ENCODE measurements around the gene SESN1.
"Not testable (repeated sequence)": the region's sequence is repeated elsewhere in the genome, so short reads cannot be mapped to it uniquely, and the experiment has no call there.

DNA sequence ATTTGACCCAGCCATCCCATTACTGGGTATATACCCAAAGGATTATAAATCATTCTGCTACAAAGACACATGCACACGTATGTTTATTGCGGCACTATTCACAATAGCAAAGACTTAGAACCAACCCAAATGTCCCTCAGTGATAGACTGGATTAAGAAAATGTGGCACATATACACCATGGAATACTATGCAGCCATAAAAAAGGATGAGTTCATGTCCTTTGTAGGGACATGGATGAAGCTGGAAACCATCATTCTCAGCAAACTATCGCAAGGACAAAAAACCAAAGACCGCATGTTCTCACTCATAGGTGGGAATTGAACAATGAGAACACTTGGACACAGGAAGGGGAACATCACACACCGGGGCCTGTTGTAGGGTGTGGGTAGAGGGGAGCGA lies 41.4 kb upstream of the SESN1 start:
- TF ChIP-seq, protein P1, sequence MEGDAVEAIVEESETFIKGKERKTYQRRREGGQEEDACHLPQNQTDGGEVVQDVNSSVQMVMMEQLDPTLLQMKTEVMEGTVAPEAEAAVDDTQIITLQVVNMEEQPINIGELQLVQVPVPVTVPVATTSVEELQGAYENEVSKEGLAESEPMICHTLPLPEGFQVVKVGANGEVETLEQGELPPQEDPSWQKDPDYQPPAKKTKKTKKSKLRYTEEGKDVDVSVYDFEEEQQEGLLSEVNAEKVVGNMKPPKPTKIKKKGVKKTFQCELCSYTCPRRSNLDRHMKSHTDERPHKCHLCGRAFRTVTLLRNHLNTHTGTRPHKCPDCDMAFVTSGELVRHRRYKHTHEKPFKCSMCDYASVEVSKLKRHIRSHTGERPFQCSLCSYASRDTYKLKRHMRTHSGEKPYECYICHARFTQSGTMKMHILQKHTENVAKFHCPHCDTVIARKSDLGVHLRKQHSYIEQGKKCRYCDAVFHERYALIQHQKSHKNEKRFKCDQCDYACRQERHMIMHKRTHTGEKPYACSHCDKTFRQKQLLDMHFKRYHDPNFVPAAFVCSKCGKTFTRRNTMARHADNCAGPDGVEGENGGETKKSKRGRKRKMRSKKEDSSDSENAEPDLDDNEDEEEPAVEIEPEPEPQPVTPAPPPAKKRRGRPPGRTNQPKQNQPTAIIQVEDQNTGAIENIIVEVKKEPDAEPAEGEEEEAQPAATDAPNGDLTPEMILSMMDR (IDR thresholded peaks at IDR 0.05) = not testable (repeated sequence)
- not testable (repeated sequence) for TF ChIP-seq POLR2A (IDR thresholded peaks at IDR 0.05)
